Activated T-helper 1 cell treated with Interleukin-2 at 50 U/mL for 16 hours (primary cell): Measurements from ENCODE around the gene TTC39C.

Source experiments
- DNase-seq: peaks from one replicate; pipeline ENCODE4 v3.0.0-alpha.2; 2020; ENCODE audit warnings: low read depth

TTC39C gene

DNA sequence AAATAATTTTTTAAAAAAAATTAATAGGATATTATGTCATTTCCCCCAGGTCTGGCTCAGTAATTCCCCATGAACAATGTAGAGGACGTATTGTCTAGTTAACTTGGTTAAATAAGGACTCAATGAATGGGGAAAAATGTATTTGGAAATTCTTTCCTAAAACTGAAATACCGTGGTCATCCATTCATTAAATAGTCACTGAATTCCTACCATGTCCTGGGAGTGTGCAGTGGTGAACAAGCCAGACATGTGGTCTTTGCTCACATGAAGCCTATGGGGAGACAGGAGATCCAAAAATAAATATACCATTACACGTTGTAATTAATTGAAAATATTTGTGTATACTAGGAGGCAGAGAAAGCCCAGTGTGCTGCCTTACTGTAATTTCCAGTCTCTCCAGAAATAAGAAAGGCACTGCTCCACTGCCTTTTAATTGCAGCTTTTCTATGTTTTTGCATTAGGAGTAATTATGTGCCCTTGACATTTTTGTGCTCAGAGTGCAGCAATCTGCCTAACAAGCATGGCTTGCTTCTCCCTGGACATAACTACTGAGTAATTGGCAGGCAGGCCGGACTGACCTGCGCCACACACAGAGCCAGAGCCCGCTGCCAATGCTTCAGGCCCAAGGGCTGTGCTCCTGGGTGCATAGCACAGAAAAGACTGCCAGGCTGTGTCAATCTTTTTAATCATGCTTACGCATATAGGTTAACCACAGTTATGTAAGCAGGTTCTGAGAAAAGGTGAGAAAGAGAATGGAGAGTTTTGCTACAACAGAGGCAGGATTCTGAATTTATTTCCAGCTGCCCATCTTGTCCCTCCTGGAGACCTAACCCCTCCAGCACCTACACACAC, 22.2 kb upstream of the TTC39C start:
- DNase-seq, result peak; percentile 36

DNA sequence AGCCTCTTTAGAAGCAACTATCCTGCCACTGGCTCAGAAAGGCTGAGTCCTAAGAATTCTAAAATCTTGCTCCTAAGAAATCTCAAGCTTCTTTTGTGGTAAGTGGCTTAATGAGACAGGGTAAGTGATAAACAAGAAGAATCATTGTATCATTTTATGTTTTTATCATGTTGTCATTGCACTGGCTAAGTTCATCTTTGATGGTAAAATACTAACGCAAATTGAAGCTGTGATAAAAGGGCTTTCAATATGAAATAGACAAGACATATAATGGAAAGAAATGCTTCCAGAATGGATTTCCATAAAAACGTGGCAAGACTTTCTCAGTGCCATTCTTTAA, 21.6 kb upstream of the TTC39C start:
- no peak for DNase-seq

DNA sequence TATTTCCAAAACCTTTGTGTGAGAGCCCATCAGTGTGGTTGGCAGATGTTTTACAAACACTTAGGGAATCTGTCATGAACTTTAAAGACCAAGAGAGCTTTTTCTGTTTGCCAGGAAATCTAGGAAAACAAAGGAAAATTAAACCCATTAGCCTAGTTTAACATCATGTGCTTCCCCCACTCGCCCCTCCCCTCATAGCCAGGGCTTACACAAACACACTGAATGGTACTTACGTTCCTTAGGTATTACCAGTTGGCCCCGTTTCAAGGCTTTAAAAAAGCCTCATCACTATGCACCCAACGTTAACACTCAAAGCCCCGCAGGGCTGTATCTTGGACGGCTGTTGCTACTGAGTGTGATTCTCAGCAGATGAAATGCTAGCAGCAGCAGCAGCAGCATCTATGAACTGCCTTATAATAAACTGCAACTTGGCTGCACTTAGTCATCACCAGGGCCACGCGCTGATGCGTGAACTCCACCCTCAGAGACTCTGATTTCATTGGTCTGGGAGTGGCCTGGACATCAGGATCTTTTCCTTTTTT, 20.1 kb upstream of the TTC39C start:
- DNase-seq, result no peak

DNA sequence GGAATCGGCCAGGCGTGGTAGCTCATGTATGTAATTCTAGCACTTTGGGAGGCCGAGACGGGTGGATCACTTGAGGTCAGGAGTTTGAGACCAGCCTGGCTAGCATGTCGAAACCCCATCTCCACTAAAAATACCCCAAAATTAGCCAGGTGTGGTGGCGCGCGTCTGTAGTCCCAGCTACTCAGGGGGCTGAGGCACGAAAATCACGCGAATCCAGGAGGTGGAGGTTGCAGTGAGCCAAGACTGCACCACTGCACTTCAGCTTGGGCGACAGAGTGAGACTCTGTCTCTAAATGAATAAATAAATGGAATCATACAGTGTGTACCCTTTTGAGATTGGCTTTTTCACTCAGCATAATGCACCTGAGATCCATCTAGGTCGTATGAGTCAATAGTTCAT, 19.4 kb upstream of the TTC39C start:
- DNase-seq, result no peak

DNA sequence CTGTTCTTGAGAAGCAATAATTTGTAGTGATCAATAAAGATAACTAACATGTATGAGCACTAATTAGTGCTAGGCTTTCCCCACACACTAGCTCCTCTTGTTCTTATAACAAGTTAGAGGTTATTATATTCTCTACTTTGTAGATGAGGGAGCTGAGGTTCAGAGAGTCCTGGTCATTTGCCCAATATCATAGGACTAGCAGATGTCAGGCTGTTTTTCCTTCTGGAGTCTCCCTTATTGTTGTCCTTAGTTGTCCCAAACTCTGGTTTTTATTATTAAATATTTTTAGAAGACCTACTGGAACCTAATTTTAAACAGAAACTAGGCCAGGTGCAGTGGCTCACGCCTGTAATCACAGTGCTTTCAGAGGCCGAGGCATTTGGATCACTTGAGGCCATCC, 16.5 kb upstream of the TTC39C start:
- DNase-seq, result no peak

DNA sequence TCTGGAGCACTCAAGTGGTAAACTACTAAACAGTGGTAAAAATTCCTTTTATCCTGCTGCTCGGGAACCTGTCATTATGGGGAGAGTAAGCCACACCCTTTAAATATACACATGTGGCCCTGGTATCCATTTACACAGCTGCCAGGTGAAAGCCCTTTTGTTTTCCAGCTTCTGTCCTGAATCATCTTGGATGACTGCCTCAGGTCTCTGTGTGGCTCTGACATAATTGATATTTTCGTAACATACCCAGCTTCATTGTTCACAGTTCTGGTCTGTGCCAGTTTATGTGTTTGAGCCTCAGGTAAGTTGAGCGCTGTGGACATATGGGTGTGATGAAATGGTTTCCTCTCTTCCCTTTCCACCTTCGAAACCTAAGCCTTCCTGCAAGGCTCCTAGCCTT, 15.7 kb upstream of the TTC39C start:
- DNase-seq, result no peak

DNA sequence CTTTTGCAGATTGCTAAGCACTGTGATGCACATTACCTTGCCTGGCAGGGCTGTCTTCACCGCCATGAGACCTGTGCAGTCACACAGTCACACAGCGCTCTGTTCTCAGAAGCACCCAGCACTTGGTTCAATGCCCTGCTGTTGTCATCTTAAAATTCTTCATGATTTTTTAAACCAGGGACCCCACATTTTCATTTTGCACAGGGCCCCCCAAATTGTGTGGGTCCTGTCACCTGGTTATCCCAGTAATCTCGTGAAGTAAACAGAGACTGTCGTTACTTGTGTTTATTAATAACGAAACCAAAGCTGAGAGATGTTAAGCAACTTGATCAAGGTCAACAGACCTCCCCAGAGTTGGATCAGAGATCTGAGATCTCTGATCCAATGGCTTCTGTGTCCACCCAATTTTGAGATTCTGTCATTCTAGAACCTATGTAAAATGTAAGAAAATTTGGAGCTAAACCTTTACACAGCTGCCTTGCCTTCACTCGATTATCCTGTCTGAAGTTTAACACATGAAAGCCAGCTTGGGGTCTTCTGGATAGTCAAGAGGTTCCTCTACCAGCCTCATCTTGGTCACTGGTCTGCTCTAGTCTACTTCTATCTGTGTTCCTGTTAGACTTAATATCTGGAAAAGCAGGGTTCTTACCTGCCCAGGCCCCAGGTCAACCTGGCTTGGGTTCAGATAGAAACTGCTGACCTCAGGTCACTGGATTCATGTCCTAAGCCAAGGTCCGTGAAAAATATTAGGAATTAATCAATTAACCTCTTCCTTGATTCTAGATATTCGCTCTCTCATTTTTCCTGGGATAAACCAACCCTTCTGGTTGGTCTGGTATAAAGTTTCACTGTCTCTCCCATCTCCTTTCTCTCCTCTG, 13.7 kb upstream of the TTC39C start:
- DNase-seq, result no peak

DNA sequence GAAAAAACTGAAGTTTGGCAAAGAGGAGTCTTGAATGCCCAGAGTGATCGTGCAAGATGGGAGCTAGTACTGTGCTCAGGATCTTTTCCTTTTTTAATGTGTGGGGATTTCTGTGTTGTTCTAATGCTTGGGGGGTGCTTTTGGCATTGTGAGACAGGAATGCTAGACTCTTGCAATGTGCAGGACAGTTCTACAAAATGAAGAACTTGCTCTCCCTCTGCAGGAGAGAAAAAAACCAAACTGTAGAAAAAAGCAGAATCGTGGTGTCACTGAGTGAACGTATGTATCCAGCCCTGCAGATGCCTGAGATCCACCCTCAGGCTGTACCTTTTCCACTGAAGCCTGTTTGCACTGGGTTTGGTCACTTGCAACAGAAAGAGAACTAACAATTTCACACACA, 12.1 kb upstream of the TTC39C start:
- no peak for DNase-seq

DNA sequence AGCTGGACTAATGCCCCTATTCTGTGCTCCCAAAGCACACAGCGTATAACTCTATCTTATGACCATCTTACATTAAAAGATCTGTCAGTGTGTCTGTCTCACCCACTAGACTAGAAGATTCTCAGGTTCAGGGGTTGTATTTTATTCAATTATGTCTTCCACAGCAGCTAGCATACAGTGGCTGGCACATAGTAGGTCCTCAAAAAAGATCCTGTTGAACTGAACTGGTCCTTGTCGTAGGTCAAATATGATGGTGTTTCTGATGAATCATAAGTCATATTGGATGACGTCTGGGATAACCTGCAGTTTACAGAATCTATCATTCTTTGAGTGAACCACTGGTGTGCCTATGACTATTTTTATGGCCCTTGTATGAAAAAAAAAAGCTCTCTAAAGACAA, 11.3 kb upstream of the TTC39C start:
- no peak for DNase-seq

DNA sequence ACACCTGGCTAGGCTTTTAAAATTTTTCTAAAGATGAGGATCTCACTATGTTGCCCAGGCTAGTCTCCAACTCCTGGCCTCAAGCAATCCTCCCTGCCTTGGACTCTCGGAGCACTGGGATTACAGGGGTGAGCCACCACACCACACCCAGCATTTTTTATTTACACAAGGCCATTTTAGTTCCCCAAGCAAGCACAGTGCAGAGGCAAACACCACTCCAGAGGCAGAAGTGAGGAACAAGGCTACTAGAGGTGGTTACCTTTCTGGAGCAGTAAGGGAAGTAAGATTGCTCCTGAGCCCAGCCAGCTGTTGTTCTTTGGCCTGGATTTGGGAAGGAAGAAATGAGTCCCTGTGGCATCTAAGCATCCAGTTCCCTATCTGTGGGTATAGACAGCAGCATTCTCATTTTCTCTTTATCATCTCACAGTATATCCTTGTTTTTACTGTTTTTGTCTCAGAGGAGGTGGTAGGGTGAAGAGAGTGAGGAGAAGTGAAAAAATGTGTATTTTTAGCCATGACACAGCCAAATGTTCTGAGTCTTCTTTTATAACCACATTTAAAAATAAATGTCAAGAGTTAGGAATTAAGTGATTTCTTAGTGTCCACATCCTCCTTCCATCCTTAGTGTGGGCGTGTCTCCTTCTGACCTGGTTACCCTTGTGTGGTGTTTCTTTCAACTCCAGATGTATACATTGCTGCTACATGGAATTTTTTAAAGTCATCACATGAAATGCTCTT, 10.5 kb upstream of the TTC39C start:
- no peak for DNase-seq

DNA sequence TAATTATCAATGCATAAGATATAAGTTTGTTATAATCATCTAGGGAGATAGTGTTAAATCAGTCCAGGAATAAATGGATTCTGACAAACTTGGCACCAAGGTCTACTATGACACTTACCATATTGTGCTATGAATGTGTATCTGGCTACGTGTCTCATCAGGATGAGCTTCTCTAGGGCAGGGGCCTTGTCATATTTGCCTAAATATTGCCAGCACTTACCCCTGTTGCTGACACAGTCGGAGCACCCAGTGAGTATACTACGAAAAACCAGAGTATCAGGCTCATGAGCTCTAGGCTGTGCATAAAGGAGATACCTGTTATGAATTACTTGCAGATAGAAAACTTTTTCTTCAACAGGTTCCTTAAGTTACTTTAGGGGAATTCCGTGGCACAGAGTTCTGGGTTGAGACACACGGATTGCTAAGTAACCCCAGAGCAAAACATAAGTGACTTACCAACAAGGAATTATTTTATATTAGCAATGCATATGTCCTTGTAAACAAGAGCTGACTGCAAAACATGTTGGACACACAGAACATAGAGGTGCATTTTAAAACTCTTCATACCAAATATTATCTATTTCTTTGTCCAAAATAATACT, 7.7 kb upstream of the TTC39C start:
- DNase-seq, result no peak

DNA sequence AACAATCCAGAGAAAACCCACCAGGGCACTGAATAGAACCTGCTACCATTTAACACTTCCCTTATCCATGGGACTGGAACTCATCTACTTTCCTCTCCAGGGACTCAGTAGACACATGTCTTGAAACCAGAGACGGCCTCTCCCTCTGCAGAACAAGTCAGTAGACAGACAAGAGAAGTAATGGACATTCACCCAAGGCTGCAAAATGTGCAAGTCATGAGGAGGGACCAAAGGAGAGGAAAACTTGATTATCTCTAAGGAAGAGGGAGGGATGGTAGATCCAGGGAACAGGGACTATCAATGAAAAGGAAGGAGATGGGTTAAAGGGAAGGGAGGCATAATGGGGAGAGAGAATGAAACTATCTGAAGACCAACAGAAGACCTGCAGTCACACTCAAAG, 5.3 kb upstream of the TTC39C start:
- DNase-seq, result no peak

DNA sequence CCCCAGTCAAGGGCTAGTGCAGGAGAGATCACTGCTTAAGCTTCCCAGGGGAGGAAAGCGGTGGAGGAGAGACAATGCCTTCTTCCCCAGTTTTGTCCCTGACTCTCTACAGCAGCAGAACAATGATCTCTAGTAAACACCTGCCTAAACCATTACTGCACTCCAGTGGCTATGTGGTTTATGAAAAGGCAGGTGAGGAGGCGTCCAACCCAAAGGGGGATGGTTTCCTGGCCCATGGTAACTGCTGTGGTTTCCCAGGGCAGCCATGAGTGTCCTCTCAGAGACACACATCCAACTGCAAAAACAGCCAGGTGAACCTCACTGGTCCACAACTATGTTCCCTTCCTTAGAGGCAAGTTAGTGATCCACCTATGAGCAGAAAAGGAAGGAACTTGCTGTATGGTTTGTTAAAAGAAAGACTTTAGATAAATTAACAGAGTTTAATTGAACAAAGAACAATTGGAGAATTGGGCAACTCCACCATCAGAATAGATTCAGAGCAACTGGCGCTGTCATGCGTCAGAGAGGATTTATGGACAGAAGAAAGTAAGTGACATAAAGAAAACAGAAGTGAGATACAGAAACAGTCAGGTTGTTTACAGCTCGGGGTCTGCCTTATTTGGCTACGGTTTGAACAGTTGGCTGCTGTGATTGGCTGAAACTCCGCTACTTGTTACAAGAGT, 4.8 kb upstream of the TTC39C start:
- no peak for DNase-seq

DNA sequence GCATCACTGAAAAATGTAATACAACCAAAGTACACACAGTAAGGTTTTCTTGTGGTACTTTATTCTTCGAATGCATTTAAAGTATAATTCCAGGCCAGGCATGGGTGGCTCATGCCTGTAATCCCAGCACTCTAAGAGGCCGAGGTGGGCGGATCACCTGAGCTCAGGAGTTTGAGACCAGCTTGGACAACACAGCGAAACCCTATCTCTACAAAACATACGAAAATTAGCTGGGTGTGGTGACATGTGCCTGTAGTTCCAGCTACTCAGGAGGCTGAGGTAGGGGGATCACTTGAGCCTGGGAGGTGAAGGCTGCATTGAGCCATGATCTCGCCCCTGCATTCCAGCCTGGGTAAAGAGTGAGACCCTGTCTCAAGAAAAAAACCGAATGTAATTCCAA, 3.9 kb upstream of the TTC39C start:
- DNase-seq, result no peak

DNA sequence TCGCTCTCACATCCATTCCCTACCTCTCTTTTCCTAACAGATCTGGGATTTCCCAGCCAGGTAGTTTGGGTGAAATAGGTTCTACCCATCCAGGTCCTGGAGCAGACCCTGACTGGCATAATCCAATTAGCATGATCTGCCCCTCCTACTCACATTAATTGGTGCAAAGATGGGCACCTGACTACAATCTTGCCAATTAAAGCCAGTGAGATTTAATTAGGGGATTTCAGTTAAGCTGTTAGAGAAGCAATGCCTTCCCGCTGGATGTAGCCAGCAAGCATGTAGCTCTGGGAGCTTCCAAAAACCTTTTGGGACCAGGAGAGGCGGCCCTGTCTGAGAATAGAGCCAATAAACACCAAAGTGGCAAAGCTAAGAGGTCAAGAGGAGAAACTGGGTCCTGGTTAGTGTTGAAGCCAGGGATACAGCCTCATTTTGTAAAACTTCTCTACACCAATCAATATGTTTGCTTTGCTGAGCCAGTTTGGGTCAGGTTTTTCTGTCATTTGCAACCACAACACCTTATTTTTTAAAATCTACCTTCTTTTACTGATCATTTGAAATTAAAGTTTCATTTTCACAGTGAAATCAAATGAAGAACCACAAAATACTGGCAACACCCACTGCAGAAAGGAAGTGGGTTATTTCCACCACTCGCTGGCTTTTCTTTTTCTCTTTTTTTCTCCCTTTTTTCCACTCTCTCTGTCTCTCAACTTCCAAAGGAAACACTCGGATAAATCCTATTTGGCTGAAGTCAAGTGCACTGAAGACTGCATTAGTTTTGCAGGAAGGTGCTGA, 3.2 kb upstream of the TTC39C start:
- DNase-seq, result no peak

DNA sequence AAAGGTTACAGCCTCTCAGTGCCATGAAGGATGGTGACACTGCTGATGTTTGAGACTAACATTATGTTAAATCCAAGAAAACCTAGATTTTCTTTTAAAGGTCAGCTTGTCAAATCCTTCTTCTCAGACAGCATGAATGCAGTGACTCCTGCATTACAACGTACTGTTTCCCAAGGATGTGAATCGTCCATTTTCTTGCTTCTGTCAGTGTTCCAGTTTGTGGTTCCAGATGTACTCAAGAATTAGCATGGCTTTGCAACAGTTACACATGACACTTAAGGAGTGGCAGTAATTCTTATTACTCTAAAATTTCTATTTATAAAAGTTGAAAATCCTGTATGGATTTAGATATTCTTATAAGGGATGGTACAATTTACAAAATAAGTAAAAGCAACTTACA, 1.5 kb upstream of the TTC39C start:
- no peak for DNase-seq

DNA sequence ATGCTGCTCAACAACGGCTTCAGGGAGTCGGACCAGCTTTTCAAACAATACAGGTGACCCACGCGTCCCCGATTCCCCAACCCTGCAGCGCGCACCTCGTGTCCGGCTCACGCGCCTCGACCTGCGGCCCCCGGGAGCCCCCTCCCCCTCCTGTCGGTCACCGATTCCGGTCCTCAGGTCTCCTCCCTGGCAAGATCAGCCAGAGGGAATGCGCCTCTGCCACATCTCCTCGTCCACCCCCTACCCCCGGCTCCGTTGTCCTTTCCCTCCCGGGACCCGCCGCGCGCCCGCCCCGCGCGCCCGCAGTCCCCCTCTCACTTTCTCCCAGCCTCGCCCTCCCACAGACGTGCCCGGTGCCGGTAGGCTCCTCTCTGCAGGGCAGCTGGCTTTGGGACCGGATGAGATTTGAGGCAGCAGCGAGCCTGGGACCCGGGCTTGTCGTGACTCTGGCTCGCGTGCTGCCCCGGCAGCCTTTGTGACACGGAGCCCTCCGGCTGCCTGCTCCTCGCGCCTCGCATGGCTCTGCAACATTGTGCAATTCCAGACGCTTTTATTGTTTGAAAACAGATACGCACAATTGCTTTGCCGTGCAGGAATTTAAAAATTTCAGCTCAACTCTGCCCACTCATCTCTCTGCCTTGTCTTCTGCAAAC, 558 bp downstream of the TTC39C start:
- peak; percentile 30 for DNase-seq

DNA sequence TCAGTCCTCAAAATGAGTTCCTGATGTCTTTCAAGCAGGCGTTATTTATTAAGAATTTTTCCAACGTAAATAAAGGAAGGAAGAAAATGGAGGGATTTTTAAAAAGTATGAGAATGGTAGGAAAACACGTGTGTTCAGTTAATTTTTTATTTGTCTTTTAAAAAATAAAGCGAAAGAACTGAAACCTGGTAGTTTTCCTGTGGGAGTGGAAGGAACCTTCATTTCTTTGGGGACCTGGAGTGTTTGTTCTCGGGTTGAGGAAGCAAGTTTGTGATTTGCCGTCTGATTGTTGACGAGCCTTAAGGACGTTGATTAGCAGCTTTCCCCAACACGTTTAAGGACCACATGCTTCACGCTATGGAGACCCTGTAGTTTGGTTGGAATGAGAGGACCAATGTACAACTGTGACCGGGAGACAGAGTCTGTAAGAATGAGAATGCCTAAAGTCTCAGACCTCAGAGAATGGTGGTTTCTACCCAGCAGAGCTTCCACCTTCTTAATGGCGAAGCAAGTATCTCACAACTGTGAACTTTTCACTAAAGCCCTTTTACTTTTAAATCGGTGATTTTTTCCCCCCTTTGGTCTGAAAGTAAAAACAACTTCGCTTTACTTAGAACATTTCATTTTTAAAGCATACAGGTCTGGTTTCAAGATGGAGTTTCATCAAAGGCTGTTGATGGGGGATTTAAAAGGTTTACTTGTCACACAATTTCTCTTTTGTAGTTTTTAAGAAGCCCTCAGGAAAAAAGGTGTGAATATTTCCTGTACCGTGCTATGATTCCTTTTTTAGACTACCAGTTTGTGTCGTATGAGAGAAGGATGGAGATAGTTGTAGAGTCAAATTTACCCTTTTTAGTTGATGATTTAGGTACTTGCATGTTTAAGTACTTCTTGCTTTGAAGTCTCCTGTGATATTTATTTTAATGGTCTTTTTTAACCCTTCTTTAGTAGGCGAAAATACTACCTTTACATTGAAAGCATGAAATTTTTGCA, 1.4 kb downstream of the TTC39C start:
- DNase-seq, result no peak

DNA sequence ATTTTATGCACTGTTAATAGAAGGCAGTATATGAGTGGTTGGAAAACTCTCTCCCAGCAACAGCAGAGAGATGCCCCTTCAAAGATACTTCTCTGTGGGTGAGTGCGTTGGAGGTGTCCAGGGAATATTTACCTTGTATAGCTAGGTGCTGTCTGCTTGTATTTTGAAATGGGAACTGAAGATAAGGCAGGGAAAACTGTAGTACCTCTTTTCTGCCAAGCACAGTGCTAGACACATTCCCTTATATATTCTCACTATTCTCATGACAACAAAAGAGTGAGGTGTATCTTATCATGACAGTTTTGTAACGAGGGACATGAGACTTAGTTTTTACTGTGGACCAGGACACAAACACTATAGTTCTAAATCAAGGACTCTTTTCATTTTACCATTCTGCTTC, 2.1 kb downstream of the TTC39C start:
- DNase-seq, result no peak
